SK-N-SH (cell line): ENCODE data around the gene RARA. TPM values are rescaled to one million over a fixed set of nuclear protein-coding genes. Genes with fewer than 3 reads are reported as not detected.

Experiments used
- CTCF ChIA-PET: fragments of 300-600, 350-600 bp; formaldehyde crosslinking; extraction: SDS; loops from one replicate; lab custom pipeline; 2021; lab: Yijun Ruan, JAX
- POLR2A ChIA-PET: fragments of 350-600 bp; sonication (Branson Sonifier 250); formaldehyde crosslinking; extraction: SDS; loops from one replicate; lab custom pipeline; 2020; ENCODE audit warnings: antibody characterized with exemption, inconsistent platforms; lab: Yijun Ruan, JAX
- DNase-seq: peaks from one replicate; pipeline ENCODE4 v3.0.0; 2012
- H2AFZ ChIP-seq: fragments of 200-600 bp; sonication (generic); 2 replicates; pipeline ENCODE4 v1.8.1; 2016; ENCODE audit warnings: antibody characterized with exemption, mild to moderate bottlenecking, low read depth
- H3F3A ChIP-seq: fragments of 200-600 bp; sonication (generic); replicated peaks from 2 replicates; pipeline ENCODE3; 2016; ENCODE audit warnings: antibody characterized with exemption, mild to moderate bottlenecking; ENCODE audit not compliant: insufficient read depth
- H3K27ac ChIP-seq, 2 experiments: fragments of 200-500 bp in 1 of 2; fragments of 200-600 bp in 1 of 2; sonication (Bioruptor generic) in 1 of 2; sonication (generic), shearing (Covaris generic) in 1 of 2; 2 replicates each; pipeline versions ENCODE4 v1.5.1 to v1.6.1; 2014 to 2016; ENCODE audit warnings: low read depth in 2 of 2, inconsistent platforms in 1 of 2, low read length in 1 of 2, mild to moderate bottlenecking in 1 of 2, mixed read lengths in 1 of 2
- H3K27me3 ChIP-seq: fragments of 200-600 bp; sonication (generic), shearing (Covaris generic); 2 replicates; pipeline ENCODE4 v1.6.1; 2016; ENCODE audit warnings: mixed run types; ENCODE audit not compliant: insufficient read depth
- H3K36me3 ChIP-seq, 2 experiments: fragments of 200-500 bp in 1 of 2; fragments of 200-600 bp in 1 of 2; sonication (Bioruptor generic) in 1 of 2; sonication (generic) in 1 of 2; replicated peaks in 1 of 2; 2 replicates each; pipeline versions ENCODE3 to v1.5.1; 2014 to 2016; ENCODE audit warnings: low read length in 1 of 2, mild to moderate bottlenecking in 1 of 2; ENCODE audit not compliant: insufficient read depth in 2 of 2, control insufficient read depth in 1 of 2
- H3K4me1 ChIP-seq, 2 experiments: fragments of 200-500 bp in 1 of 2; fragments of 200-600 bp in 1 of 2; sonication (Bioruptor generic) in 1 of 2; sonication (generic), shearing (Covaris generic) in 1 of 2; 2 replicates each; pipeline versions ENCODE4 v1.5.1 to v1.6.1; 2014 to 2016; ENCODE audit warnings: low read depth in 1 of 2, low read length in 1 of 2, mixed run types in 1 of 2; ENCODE audit not compliant: insufficient read depth in 2 of 2, control insufficient read depth in 1 of 2
- H3K4me2 ChIP-seq: fragments of 200-600 bp; sonication (generic), shearing (Covaris generic); 2 replicates; pipeline ENCODE4 v1.6.1; 2017; ENCODE audit warnings: mixed run types
- H3K4me3 ChIP-seq, 2 experiments: fragments of 200-500 bp in 1 of 2; fragments of 200-600 bp in 1 of 2; sonication (Bioruptor generic) in 1 of 2; sonication (generic), shearing (Covaris generic) in 1 of 2; 2 replicates each; pipeline versions ENCODE4 v1.5.1 to v1.8.1; 2014 to 2016; ENCODE audit warnings: low read depth in 2 of 2, inconsistent platforms in 1 of 2, low read length in 1 of 2, mild to moderate bottlenecking in 1 of 2, mixed read lengths in 1 of 2, moderate library complexity in 1 of 2
- H3K79me2 ChIP-seq: fragments of 200-600 bp; sonication (generic); 2 replicates; pipeline ENCODE4 v1.8.1; 2017; ENCODE audit warnings: mild to moderate bottlenecking; ENCODE audit not compliant: insufficient read depth
- H3K9ac ChIP-seq: fragments of 200-600 bp; sonication (generic); 2 replicates; pipeline ENCODE4 v1.6.1; 2017; ENCODE audit warnings: mixed run types
- H3K9me2 ChIP-seq: fragments of 200-600 bp; sonication (generic); 2 replicates; pipeline ENCODE4 v1.6.1; 2017; ENCODE audit warnings: mixed run types
- H3K9me3 ChIP-seq: fragments of 200-600 bp; sonication (generic); 2 replicates; pipeline ENCODE4 v1.6.1; 2017; ENCODE audit warnings: mixed run types, mild to moderate bottlenecking, moderate library complexity
- H4K20me1 ChIP-seq: fragments of 200-600 bp; sonication (generic); 2 replicates; pipeline ENCODE4 v1.6.1; 2017; ENCODE audit warnings: mild to moderate bottlenecking, mixed run types; ENCODE audit not compliant: insufficient read depth
- ELF1 ChIP-seq: IDR thresholded peaks from 2 replicates; pipeline ENCODE4 v1.4.0; 2012
- EZH2phosphoT487 ChIP-seq: fragments of 200-600 bp; sonication (generic); IDR thresholded peaks from 2 replicates; pipeline ENCODE4 v1.6.1; 2017; ENCODE audit warnings: low read depth, mixed run types, mild to moderate bottlenecking, antibody characterized with exemption, moderate library complexity, borderline replicate concordance
- FOSL2 ChIP-seq: IDR thresholded peaks from 2 replicates; pipeline ENCODE4 v1.4.0; 2012; ENCODE audit warnings: low read depth, mild to moderate bottlenecking, moderate library complexity, borderline replicate concordance
- GABPA ChIP-seq: IDR thresholded peaks from 2 replicates; pipeline ENCODE4 v1.4.0; 2012; ENCODE audit warnings: low read depth, mild to moderate bottlenecking
- GATA2 ChIP-seq: sonication (generic); formaldehyde crosslinking; IDR thresholded peaks from 2 replicates; pipeline ENCODE4 v1.5.0; 2020; ENCODE audit warnings: mild to moderate bottlenecking, missing genetic modification reagents
- JUND ChIP-seq: IDR thresholded peaks from 2 replicates; pipeline ENCODE4 v1.4.0; 2012
- MAX ChIP-seq: IDR thresholded peaks from 2 replicates; pipeline ENCODE4 v1.4.0; 2012; ENCODE audit warnings: low read depth
- MEF2A ChIP-seq: IDR thresholded peaks from 2 replicates; pipeline ENCODE4 v1.4.0; 2012; ENCODE audit warnings: low read depth, borderline replicate concordance
- MXI1 ChIP-seq: IDR thresholded peaks from 2 replicates; pipeline ENCODE4 v1.6.1; 2012; ENCODE audit warnings: mild to moderate bottlenecking, low read depth, low read length, improper control_type of control experiment
- NRF1 ChIP-seq: IDR thresholded peaks from 2 replicates; pipeline ENCODE4 v1.6.1; 2012; ENCODE audit warnings: low read depth, mild to moderate bottlenecking, low read length
- PBX3 ChIP-seq: IDR thresholded peaks from 2 replicates; pipeline ENCODE4; 2012
- POLR2AphosphoS5 ChIP-seq: IDR thresholded peaks from 2 replicates; pipeline ENCODE4 v1.6.1; 2012; ENCODE audit warnings: low read depth, low read length
- RAD21 ChIP-seq: IDR thresholded peaks from 2 replicates; pipeline ENCODE4 v1.6.1; 2012; ENCODE audit warnings: mild to moderate bottlenecking, low read length
- REST ChIP-seq: IDR thresholded peaks from 2 replicates; pipeline ENCODE4 v1.6.1; 2012; ENCODE audit warnings: mild to moderate bottlenecking, low read depth, low read length, moderate library complexity
- RFX5 ChIP-seq: IDR thresholded peaks from 2 replicates; pipeline ENCODE4 v1.6.1; 2012; ENCODE audit warnings: mild to moderate bottlenecking, improper control_type of control experiment, low read length
- SIN3A ChIP-seq: IDR thresholded peaks from 2 replicates; pipeline ENCODE4 v1.6.1; 2012; ENCODE audit warnings: low read depth, mild to moderate bottlenecking, low read length, moderate library complexity, borderline replicate concordance
- SMC3 ChIP-seq: IDR thresholded peaks from 2 replicates; pipeline ENCODE4 v1.6.1; 2012; ENCODE audit warnings: low read depth, low read length, improper control_type of control experiment
- TAF1 ChIP-seq: IDR thresholded peaks from 2 replicates; pipeline ENCODE4 v1.6.1; 2012; ENCODE audit warnings: low read depth, mild to moderate bottlenecking, low read length, moderate library complexity, borderline replicate concordance
- TEAD4 ChIP-seq: IDR thresholded peaks from 2 replicates; pipeline ENCODE4 v1.4.0; 2012; ENCODE audit warnings: mild to moderate bottlenecking, borderline replicate concordance; ENCODE audit not compliant: insufficient read depth
- USF2 ChIP-seq: fragments of 150-350 bp; IDR thresholded peaks from 2 replicates; pipeline ENCODE4 v1.6.1; 2017; ENCODE audit warnings: antibody characterized with exemption, low read length, low read depth, borderline replicate concordance
- YY1 ChIP-seq: IDR thresholded peaks from 2 replicates; pipeline ENCODE4 v1.4.0; 2012; ENCODE audit warnings: low read depth, mild to moderate bottlenecking
- ZBTB33 ChIP-seq: IDR thresholded peaks from 2 replicates; pipeline ENCODE4 v1.4.0; 2012; ENCODE audit warnings: low read depth, borderline replicate concordance
- WGBS: methylation state at CpG from one replicate; pipeline ENCODE4 v1.1.6; 2017; ENCODE audit warnings: low lambda C conversion rate; 5-methylcytosine and 5-hydroxymethylcytosine counted together
- polyA plus RNA-seq, 3 experiments: library from polyadenylated mRNA; depleted of rRNA; stranded (reverse); fragments of >200 nt; gene quantifications; 2 replicates each; pipeline ENCODE4 v1.2.3, GENCODE V29; 2012
- TF ChIP-seq, protein P1 (sequence below): IDR thresholded peaks from 2 replicates; pipeline ENCODE4 v1.4.0; 2012; ENCODE audit warnings: low read depth, borderline replicate concordance

Gene RARA
- polyA plus RNA-seq, 1 of the 3 experiments (the other 2 are of a cell fraction) = 13.3 TPM

- peaks cover 71% of the 10 kb centered on the region for H3K79me2 ChIP-seq
- CTCF ChIA-PET = interaction anchor here (0.6 to 57.6 kb wide), 7 partner anchors 13 to 1583 kb away, joined by 3 to 1706 read pairs (median 3); partner anchors contain the start of genes CDC6, GJD3 and RARA
- H3K27me3 ChIP-seq = no peaks in the 10 kb centered on the region
- H3K9me2 ChIP-seq = no peaks in the 10 kb centered on the region
- POLR2A ChIA-PET = interaction anchor here (0.7 to 2.9 kb wide), 11 partner anchors 9 to 33 kb away, joined by 3 to 7 read pairs (median 5); partner anchors contain the start of gene RARA
- peaks cover 41% of the 10 kb centered on the region for H3F3A ChIP-seq
- peaks cover 23% of the 10 kb centered on the region for H4K20me1 ChIP-seq
- H3K9me3 ChIP-seq = no peaks in the 10 kb centered on the region
- peak overlapping the region; percentile 89 to 96 for H3K4me3 ChIP-seq
- peaks cover 61 to 91% of the 10 kb centered on the region in 2 experiments for H3K4me1 ChIP-seq
- peak overlapping the region; percentile 94 to 95 for H3K27ac ChIP-seq
- H3K9ac ChIP-seq = peak overlapping the region; percentile 97
- 0 out of 2 replicates have a peak overlapping the region, but pooled peaks have one; percentile 43 for H2AFZ ChIP-seq
- DNase-seq = peak; percentile 99
- peak overlapping the region; percentile 95 for H3K4me2 ChIP-seq
- WGBS = 3% methylated on average over 24 of the region's 70 CpGs
- H3K36me3 ChIP-seq = no peaks in the 10 kb centered on the region
- TF ChIP-seq RFX5 (no peak), MXI1 (peak; percentile 98), TAF1 (peak; percentile 76), GABPA (no peak), NRF1 (peak; percentile 55), EZH2phosphoT487 (no peak), MAX (peak; percentile 90), TEAD4 (no peak), JUND (no peak), POLR2AphosphoS5 (peak; percentile 58), SIN3A (peak; percentile 75; the same call in 1 of the 2 replicates), PBX3 (0 out of 2 replicates have a peak, but pooled peaks have one; percentile 14), YY1 (peak; percentile 88), ZBTB33 (no peak), MEF2A (no peak), REST (no peak), GATA2 (no peak), SMC3 (no peak), ELF1 (no peak), USF2 (peak; percentile 67), RAD21 (0 out of 2 replicates have a peak, but pooled peaks have one; percentile 8), FOSL2 (no peak)
- TF ChIP-seq, protein P1, sequence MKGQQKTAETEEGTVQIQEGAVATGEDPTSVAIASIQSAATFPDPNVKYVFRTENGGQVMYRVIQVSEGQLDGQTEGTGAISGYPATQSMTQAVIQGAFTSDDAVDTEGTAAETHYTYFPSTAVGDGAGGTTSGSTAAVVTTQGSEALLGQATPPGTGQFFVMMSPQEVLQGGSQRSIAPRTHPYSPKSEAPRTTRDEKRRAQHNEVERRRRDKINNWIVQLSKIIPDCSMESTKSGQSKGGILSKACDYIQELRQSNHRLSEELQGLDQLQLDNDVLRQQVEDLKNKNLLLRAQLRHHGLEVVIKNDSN = peak; percentile 91
Observed at GRCh38 chr17:40317880-40318829, 9.2 kb downstream of the RARA start.
